Lower leg skin (tissue), 3 donors: ENCODE data around the gene PDLIM7.

ENCODE experiments used
- CTCF ChIP-seq, 3 donors: fragments of 450-650 bp; IDR thresholded peaks; one replicate each; pipeline ENCODE4 v1.5.1; 2016; ENCODE audit warnings: antibody characterized with exemption in 3 of 3, mild to moderate bottlenecking in 3 of 3, moderate library complexity in 2 of 3
- POLR2A ChIP-seq, 2 donors: fragments of 450-650 bp; IDR thresholded peaks; one replicate each; pipeline ENCODE4 v1.6.1; 2016 to 2017; ENCODE audit warnings: antibody characterized with exemption in 2 of 2, mild to moderate bottlenecking in 1 of 2, moderate library complexity in 1 of 2

- no peak for TF ChIP-seq CTCF (IDR thresholded peaks at IDR 0.05)
- TF ChIP-seq POLR2A (IDR thresholded peaks at IDR 0.05) = no peak
Measured at GRCh38 chr5:177526791-177527190, 29.4 kb upstream of the PDLIM7 start.
